Kidney epithelial cell (primary cell): ENCODE data around the gene ELF2. TPM values are rescaled to one million over a fixed set of nuclear protein-coding genes. Genes with fewer than 3 reads are reported as not detected.
A peak's percentile ranks its signal among the peaks of the same experiment; 100 is the strongest.
"Not testable (repeated sequence)": the region's sequence is repeated elsewhere in the genome, so short reads cannot be mapped to it uniquely, and the experiment has no call there.

ENCODE experiments used
- DNase-seq: peaks from one replicate; pipeline ENCODE4 v3.0.0-alpha.2; 2010; ENCODE audit warnings: low read depth
- H3K27me3 ChIP-seq: 2 replicates; pipeline ENCODE4 v1.6.0; 2011; ENCODE audit warnings: low read length; ENCODE audit not compliant: control insufficient read depth, insufficient read depth
- H3K36me3 ChIP-seq: 2 replicates; pipeline ENCODE4 v1.5.1; 2011; ENCODE audit warnings: low read length; ENCODE audit not compliant: control insufficient read depth, insufficient read depth
- H3K4me3 ChIP-seq: 2 replicates; pipeline ENCODE4 v1.5.1; 2011; ENCODE audit warnings: low read depth, mild to moderate bottlenecking, control low read depth, low read length
- total RNA-seq: library from RNA; depleted of rRNA; stranded (reverse); fragments of >200 nt; gene quantifications from 2 replicates; pipeline ENCODE4 v1.2.3, GENCODE V29; 2015
- TF ChIP-seq, protein P1 (sequence below): IDR thresholded peaks from 2 replicates; pipeline ENCODE4 v1.5.1; 2011; ENCODE audit warnings: mild to moderate bottlenecking, moderate library complexity, low read length, control low read depth, inconsistent platforms; ENCODE audit not compliant: insufficient read depth, poor library complexity, severe bottlenecking

Gene ELF2
- total RNA-seq, 1 donor from 2014 or later, result 14.3 TPM

- no peaks in the 10 kb centered on the region for H3K36me3 ChIP-seq
- TF ChIP-seq, protein P1, sequence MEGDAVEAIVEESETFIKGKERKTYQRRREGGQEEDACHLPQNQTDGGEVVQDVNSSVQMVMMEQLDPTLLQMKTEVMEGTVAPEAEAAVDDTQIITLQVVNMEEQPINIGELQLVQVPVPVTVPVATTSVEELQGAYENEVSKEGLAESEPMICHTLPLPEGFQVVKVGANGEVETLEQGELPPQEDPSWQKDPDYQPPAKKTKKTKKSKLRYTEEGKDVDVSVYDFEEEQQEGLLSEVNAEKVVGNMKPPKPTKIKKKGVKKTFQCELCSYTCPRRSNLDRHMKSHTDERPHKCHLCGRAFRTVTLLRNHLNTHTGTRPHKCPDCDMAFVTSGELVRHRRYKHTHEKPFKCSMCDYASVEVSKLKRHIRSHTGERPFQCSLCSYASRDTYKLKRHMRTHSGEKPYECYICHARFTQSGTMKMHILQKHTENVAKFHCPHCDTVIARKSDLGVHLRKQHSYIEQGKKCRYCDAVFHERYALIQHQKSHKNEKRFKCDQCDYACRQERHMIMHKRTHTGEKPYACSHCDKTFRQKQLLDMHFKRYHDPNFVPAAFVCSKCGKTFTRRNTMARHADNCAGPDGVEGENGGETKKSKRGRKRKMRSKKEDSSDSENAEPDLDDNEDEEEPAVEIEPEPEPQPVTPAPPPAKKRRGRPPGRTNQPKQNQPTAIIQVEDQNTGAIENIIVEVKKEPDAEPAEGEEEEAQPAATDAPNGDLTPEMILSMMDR, result peak; percentile 41
- no peaks in the 10 kb centered on the region for H3K27me3 ChIP-seq
- no peak for DNase-seq
- H3K4me3 ChIP-seq, result no peak overlapping the region
Observed at GRCh38 chr4:139167774-139168444, 9.1 kb downstream of the ELF2 start.

- Histone ChIP-seq H3K27me3 (no peaks in the 10 kb centered on the region), H3K36me3 (no peaks in the 10 kb centered on the region), H3K4me3 (no peak overlapping the region)
- no peak for DNase-seq
- TF ChIP-seq, protein P1, result no peak
Observed at GRCh38 chr4:139164731-139165130, 12.3 kb downstream of the ELF2 start.

- no peak for DNase-seq
- TF ChIP-seq, protein P1, result no peak
- no peaks in the 10 kb centered on the region for H3K27me3 ChIP-seq
- no peak overlapping the region for H3K4me3 ChIP-seq
- no peaks in the 10 kb centered on the region for H3K36me3 ChIP-seq
Observed at GRCh38 chr4:139163806-139164206, 13.2 kb downstream of the ELF2 start.

GRCh38 chr4:139157977-139158376, 19.0 kb downstream of the ELF2 start:
- not testable (repeated sequence) for H3K4me3 ChIP-seq, H3K36me3 ChIP-seq, DNase-seq, H3K27me3 ChIP-seq

GRCh38 chr4:139154952-139155557, 22.0 kb downstream of the ELF2 start:
- DNase-seq, result no peak
- TF ChIP-seq, protein P1, result no peak
- H3K4me3 ChIP-seq, result no peak overlapping the region
- no peaks in the 10 kb centered on the region for H3K27me3 ChIP-seq
- no peaks in the 10 kb centered on the region for H3K36me3 ChIP-seq

DNA sequence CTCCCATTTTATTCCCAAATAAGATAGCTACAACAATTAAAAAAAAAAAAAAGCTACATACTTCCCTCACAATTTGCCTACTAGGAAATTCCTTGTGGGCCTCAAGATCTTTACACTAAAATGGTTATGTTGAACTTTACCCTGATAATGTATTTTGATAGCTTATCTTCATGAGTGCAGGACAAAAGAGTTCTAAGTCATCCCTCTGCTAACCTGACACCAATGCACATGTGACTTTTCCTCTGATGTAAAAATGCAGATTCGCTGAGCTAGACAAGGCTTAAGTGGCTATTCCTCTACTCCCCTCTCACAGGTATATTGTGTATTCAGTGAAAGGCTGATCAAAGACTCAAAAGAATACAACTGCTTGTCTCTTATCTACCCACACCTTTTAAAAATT, 22.5 kb downstream of the ELF2 start:
- Histone ChIP-seq H3K27me3 (no peaks in the 10 kb centered on the region), H3K36me3 (no peaks in the 10 kb centered on the region), H3K4me3 (no peak overlapping the region)
- no peak for DNase-seq
- TF ChIP-seq, protein P1, result no peak
